ENCODE measurements around the gene GJC2. TPM values are rescaled to one million over a fixed set of nuclear protein-coding genes. Genes with fewer than 3 reads are reported as not detected.
"Not testable (repeated sequence)": the region's sequence is repeated elsewhere in the genome, so short reads cannot be mapped to it uniquely, and the experiment has no call there.

GJC2 gene
- total RNA-seq, 1 experiment from 2014 or later, result 1.2 TPM

GRCh38 chr1:228184152-228184551 lies 34.4 kb downstream of the GJC2 start:
- no peak for TF ChIP-seq CTCF (IDR thresholded peaks at IDR 0.05; ENCODE audit: unreplicated experiment)
- CTCF ChIA-PET, result no interaction called here
- DNase-seq, result no peak
- Mint-ChIP-seq H3K36me3 (ENCODE audit: insufficient read depth, unreplicated experiment) (no peaks in the 10 kb centered on the region), H3K27ac (ENCODE audit: unreplicated experiment) (no peak overlapping the region), H3K27me3 (ENCODE audit: unreplicated experiment) (no peaks in the 10 kb centered on the region), H3K4me3 (ENCODE audit: low read depth, unreplicated experiment) (no peak overlapping the region), H3K4me1 (ENCODE audit: low read depth, unreplicated experiment) (no peaks in the 10 kb centered on the region), H3K9me3 (ENCODE audit: low read depth, unreplicated experiment) (no peaks in the 10 kb centered on the region)
- no TSS peak for BruUV-seq (replicated peaks)
- intact Hi-C loops (cut with micrococcal nuclease; ENCODE audit: unreplicated experiment), result no loop called here

- BruUV-seq (replicated peaks), result no TSS peak
- no peaks in the 10 kb centered on the region for H3K36me3 Mint-ChIP-seq (ENCODE audit: insufficient read depth, unreplicated experiment)
- no peak overlapping the region for H3K27ac Mint-ChIP-seq (ENCODE audit: unreplicated experiment)
- no peak for DNase-seq
- no peak overlapping the region for H3K4me3 Mint-ChIP-seq (ENCODE audit: low read depth, unreplicated experiment)
- CTCF ChIA-PET, result no interaction called here
- H3K9me3 Mint-ChIP-seq (ENCODE audit: low read depth, unreplicated experiment), result no peaks in the 10 kb centered on the region
- intact Hi-C loops (cut with micrococcal nuclease; ENCODE audit: unreplicated experiment), result no loop called here
- TF ChIP-seq CTCF (IDR thresholded peaks at IDR 0.05; ENCODE audit: unreplicated experiment), result no peak
- no peaks in the 10 kb centered on the region for H3K4me1 Mint-ChIP-seq (ENCODE audit: low read depth, unreplicated experiment)
- no peaks in the 10 kb centered on the region for H3K27me3 Mint-ChIP-seq (ENCODE audit: unreplicated experiment)
Measured at GRCh38 chr1:228185641-228185965, 35.9 kb downstream of the GJC2 start.

- H3K27ac Mint-ChIP-seq (ENCODE audit: unreplicated experiment); intact Hi-C loops (cut with micrococcal nuclease; ENCODE audit: unreplicated experiment); H3K36me3 Mint-ChIP-seq (ENCODE audit: insufficient read depth, unreplicated experiment); H3K4me1 Mint-ChIP-seq (ENCODE audit: low read depth, unreplicated experiment); DNase-seq; CTCF ChIA-PET; H3K27me3 Mint-ChIP-seq (ENCODE audit: unreplicated experiment); H3K4me3 Mint-ChIP-seq (ENCODE audit: low read depth, unreplicated experiment); BruUV-seq (replicated peaks); H3K9me3 Mint-ChIP-seq (ENCODE audit: low read depth, unreplicated experiment): not testable (repeated sequence)
Measured at GRCh38 chr1:228188249-228188648, 38.5 kb downstream of the GJC2 start.

GRCh38 chr1:228190182-228190581 lies 40.5 kb downstream of the GJC2 start:
- DNase-seq, result no peak
- H3K36me3 Mint-ChIP-seq (ENCODE audit: insufficient read depth, unreplicated experiment), result no peaks in the 10 kb centered on the region
- BruUV-seq (replicated peaks), result no TSS peak
- no peaks in the 10 kb centered on the region for H3K27me3 Mint-ChIP-seq (ENCODE audit: unreplicated experiment)
- no peak for TF ChIP-seq CTCF (IDR thresholded peaks at IDR 0.05; ENCODE audit: unreplicated experiment)
- no peaks in the 10 kb centered on the region for H3K4me1 Mint-ChIP-seq (ENCODE audit: low read depth, unreplicated experiment)
- no peaks in the 10 kb centered on the region for H3K9me3 Mint-ChIP-seq (ENCODE audit: low read depth, unreplicated experiment)
- intact Hi-C loops (cut with micrococcal nuclease; ENCODE audit: unreplicated experiment), result no loop called here
- CTCF ChIA-PET, result no interaction called here
- H3K4me3 Mint-ChIP-seq (ENCODE audit: low read depth, unreplicated experiment), result no peak overlapping the region
- no peak overlapping the region for H3K27ac Mint-ChIP-seq (ENCODE audit: unreplicated experiment)

GRCh38 chr1:228190778-228191177 lies 41.0 kb downstream of the GJC2 start:
- BruUV-seq (replicated peaks), result no TSS peak
- Mint-ChIP-seq H3K27ac (ENCODE audit: unreplicated experiment) (no peak overlapping the region), H3K36me3 (ENCODE audit: insufficient read depth, unreplicated experiment) (no peaks in the 10 kb centered on the region), H3K4me1 (ENCODE audit: low read depth, unreplicated experiment) (no peaks in the 10 kb centered on the region), H3K27me3 (ENCODE audit: unreplicated experiment) (no peaks in the 10 kb centered on the region), H3K9me3 (ENCODE audit: low read depth, unreplicated experiment) (no peaks in the 10 kb centered on the region), H3K4me3 (ENCODE audit: low read depth, unreplicated experiment) (no peak overlapping the region)
- CTCF ChIA-PET, result no interaction called here
- intact Hi-C loops (cut with micrococcal nuclease; ENCODE audit: unreplicated experiment), result loop anchor here (1.0 kb wide), 1 partner anchor 59 kb away; no protein-coding TSS in a partner anchor
- TF ChIP-seq CTCF (IDR thresholded peaks at IDR 0.05; ENCODE audit: unreplicated experiment), result no peak
- no peak for DNase-seq
